Trophoblast cell (in vitro differentiated cells and primary cell): ENCODE results near the gene LKAAEAR1.

Experiments
- DNase-seq, 2 donors: peaks; one replicate each; pipeline ENCODE4 v3.0.0-alpha.2; 2016
- H2AFZ ChIP-seq: 2 replicates; pipeline ENCODE4 v1.6.1; 2013; ENCODE audit warnings: low read length, moderate library complexity, mild to moderate bottlenecking; ENCODE audit not compliant: insufficient read depth, poor library complexity
- H2AK5ac ChIP-seq: 2 replicates; pipeline ENCODE4 v1.6.1; 2013; ENCODE audit warnings: mild to moderate bottlenecking, low read length
- H2BK120ac ChIP-seq: 2 replicates; pipeline ENCODE4 v1.6.1; 2013; ENCODE audit warnings: low read length, mild to moderate bottlenecking, moderate library complexity; ENCODE audit not compliant: insufficient read depth, poor library complexity
- H2BK12ac ChIP-seq: 2 replicates; pipeline ENCODE4 v1.6.1; 2013; ENCODE audit warnings: mild to moderate bottlenecking, low read length, moderate library complexity
- H2BK5ac ChIP-seq: 2 replicates; pipeline ENCODE4 v1.6.1; 2013; ENCODE audit warnings: low read length, low read depth, moderate library complexity, mild to moderate bottlenecking; ENCODE audit not compliant: poor library complexity
- H3K14ac ChIP-seq: 2 replicates; pipeline ENCODE4 v1.6.1; 2013; ENCODE audit warnings: mild to moderate bottlenecking, low read length
- H3K18ac ChIP-seq: 2 replicates; pipeline ENCODE4 v1.6.1; 2013; ENCODE audit warnings: mild to moderate bottlenecking, low read length
- H3K23ac ChIP-seq: 2 replicates; pipeline ENCODE4 v1.6.1; 2013; ENCODE audit warnings: low read length
- H3K27ac ChIP-seq: 2 replicates; pipeline ENCODE4 v1.5.1; 2013; ENCODE audit warnings: low read depth, mild to moderate bottlenecking, inconsistent platforms, low read length, moderate library complexity
- H3K27me3 ChIP-seq: 2 replicates; pipeline ENCODE4 v1.6.1; 2013; ENCODE audit warnings: inconsistent platforms, mild to moderate bottlenecking, low read length, moderate library complexity; ENCODE audit not compliant: insufficient read depth
- H3K36me3 ChIP-seq, 2 experiments: 1 replicate in 1 of 2; 2 replicates in 1 of 2; pipeline ENCODE4 v1.6.1; 2013; ENCODE audit warnings: low read length in 2 of 2, mild to moderate bottlenecking in 2 of 2, moderate library complexity in 1 of 2; ENCODE audit not compliant: insufficient read depth in 2 of 2, control insufficient read depth in 1 of 2
- H3K4ac ChIP-seq: 2 replicates; pipeline ENCODE4 v1.6.1; 2013; ENCODE audit warnings: low read depth, mild to moderate bottlenecking, low read length, moderate library complexity
- H3K4me1 ChIP-seq, 2 experiments: 1 replicate in 1 of 2; 2 replicates in 1 of 2; pipeline ENCODE4 v1.6.1; 2013; ENCODE audit warnings: low read length in 2 of 2, mild to moderate bottlenecking in 2 of 2, moderate library complexity in 1 of 2; ENCODE audit not compliant: insufficient read depth in 2 of 2, control insufficient read depth in 1 of 2
- H3K4me2 ChIP-seq: 2 replicates; pipeline ENCODE4 v1.6.1; 2013; ENCODE audit warnings: inconsistent platforms, mild to moderate bottlenecking, low read length, moderate library complexity
- H3K4me3 ChIP-seq: 2 replicates; pipeline ENCODE4 v1.5.1; 2013; ENCODE audit warnings: mild to moderate bottlenecking, low read depth, low read length, inconsistent platforms
- H3K79me1 ChIP-seq: one replicate; pipeline ENCODE4 v1.6.1; 2013; ENCODE audit warnings: low read length
- H3K79me2 ChIP-seq: 2 replicates; pipeline ENCODE4 v1.6.1; 2013; ENCODE audit warnings: low read length, mild to moderate bottlenecking; ENCODE audit not compliant: control insufficient read depth, insufficient read depth, poor library complexity
- H3K9ac ChIP-seq: 2 replicates; pipeline ENCODE4 v1.6.1; 2013; ENCODE audit warnings: mild to moderate bottlenecking, low read length
- H3K9me3 ChIP-seq: 2 replicates; pipeline ENCODE4 v1.6.1; 2013; ENCODE audit warnings: low read depth, mild to moderate bottlenecking, control low read depth, inconsistent platforms, low read length; ENCODE audit not compliant: insufficient read depth
- H4K12ac ChIP-seq: 2 replicates; pipeline ENCODE4 v1.6.1; 2013; ENCODE audit warnings: low read depth, mild to moderate bottlenecking, low read length, moderate library complexity
- H4K8ac ChIP-seq: 2 replicates; pipeline ENCODE4 v1.6.1; 2013; ENCODE audit warnings: low read depth, mild to moderate bottlenecking, low read length, moderate library complexity
- H4K91ac ChIP-seq: one replicate; pipeline ENCODE4 v1.6.1; 2013; ENCODE audit warnings: low read depth, mild to moderate bottlenecking, low read length, moderate library complexity
- WGBS: extraction: QIAGEN DNeasy Blood & Tissue Kit; methylation state at CpG from one replicate; pipeline ENCODE4 v1.1.7; 2013; ENCODE audit warnings: missing lambda C conversion rate; ENCODE audit not compliant: insufficient read length, insufficient coverage; ENCODE audit errors: extremely low coverage; 5-methylcytosine and 5-hydroxymethylcytosine counted together

The LKAAEAR1 gene

GRCh38 chr20:64065062-64065973 is 18.9 kb downstream of the LKAAEAR1 start:
- WGBS = no CpG with 5 or more reads among the region's 27 CpGs
- Histone ChIP-seq H3K79me2 (peaks cover 12% of the 10 kb centered on the region), H2BK120ac (no peak overlapping the region)

DNA sequence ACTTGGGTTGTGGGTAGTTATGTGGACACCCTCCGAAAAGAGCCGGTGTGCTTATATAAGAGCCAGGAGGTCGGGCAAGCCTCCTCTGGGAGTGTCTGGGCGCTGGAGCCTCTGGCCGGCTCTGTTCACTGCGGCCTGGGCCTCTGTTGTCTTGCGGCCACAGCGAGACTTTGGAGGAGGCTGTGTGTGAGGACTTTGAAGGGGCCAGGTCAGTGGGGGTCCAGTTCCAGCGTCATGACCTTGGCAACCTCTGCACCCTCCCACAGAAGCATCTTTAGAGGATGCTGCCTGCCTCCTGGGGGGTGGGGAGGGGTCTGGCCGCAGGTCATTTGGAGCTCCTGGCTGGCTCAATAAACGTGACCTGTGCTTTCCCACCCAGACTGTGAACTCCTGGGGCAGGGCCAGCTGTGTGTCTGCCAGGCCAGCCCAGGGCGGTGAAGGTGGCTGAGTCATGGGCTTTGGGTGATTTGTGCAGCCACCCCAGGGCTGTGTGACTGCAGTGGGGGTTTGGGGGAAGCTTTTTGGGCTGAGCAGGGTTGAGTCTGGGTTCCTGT is 20.0 kb downstream of the LKAAEAR1 start:
- H3K4me1 ChIP-seq = peaks cover 15 to 19% of the 10 kb centered on the region in 2 experiments
- no peak overlapping the region for H2BK120ac ChIP-seq
- no peak overlapping the region for H3K14ac ChIP-seq
- no peak overlapping the region for H4K8ac ChIP-seq
- DNase-seq = no peak
- no peak overlapping the region for H3K9ac ChIP-seq
- H3K79me1 ChIP-seq = peaks cover 12% of the 10 kb centered on the region
- H3K27ac ChIP-seq = no peak overlapping the region
- no CpG with 5 or more reads among the region's 12 CpGs for WGBS
- H4K12ac ChIP-seq = peak overlapping the region; percentile 35
- no peak overlapping the region for H2AFZ ChIP-seq
- no peaks in the 10 kb centered on the region for H3K27me3 ChIP-seq
- H3K4ac ChIP-seq = no peak overlapping the region
- no peak overlapping the region for H2BK12ac ChIP-seq
- no peak overlapping the region for H3K23ac ChIP-seq
- H4K91ac ChIP-seq = no peak overlapping the region
- no peak overlapping the region for H3K18ac ChIP-seq
- peak overlapping the region; percentile 92 for H3K4me2 ChIP-seq
- H3K4me3 ChIP-seq = no peak overlapping the region
- peaks cover 12% of the 10 kb centered on the region for H3K79me2 ChIP-seq
- H3K9me3 ChIP-seq = no peaks in the 10 kb centered on the region
- no peak overlapping the region for H2BK5ac ChIP-seq
- H2AK5ac ChIP-seq = no peak overlapping the region
- no peaks in the 10 kb centered on the region for H3K36me3 ChIP-seq

More at GRCh38 chr20:64065062-64065973, 18.9 kb downstream of the LKAAEAR1 start:
- H3K27ac ChIP-seq = no peak overlapping the region
- no peak overlapping the region for H3K23ac ChIP-seq
- no peaks in the 10 kb centered on the region for H3K36me3 ChIP-seq
- no peak overlapping the region for H2BK5ac ChIP-seq
- no peak overlapping the region for H3K18ac ChIP-seq
- H3K4ac ChIP-seq = no peak overlapping the region
- H3K9ac ChIP-seq = no peak overlapping the region
- no peaks in the 10 kb centered on the region for H3K27me3 ChIP-seq
- no peak overlapping the region for H4K91ac ChIP-seq
- H2BK12ac ChIP-seq = no peak overlapping the region
- H4K8ac ChIP-seq = no peak overlapping the region
- H4K12ac ChIP-seq = no peak overlapping the region
- no peak overlapping the region for H3K14ac ChIP-seq
- H2AFZ ChIP-seq = no peak overlapping the region
- DNase-seq = no peak
- no peak overlapping the region for H2AK5ac ChIP-seq
- no peaks in the 10 kb centered on the region for H3K9me3 ChIP-seq
- H3K79me1 ChIP-seq = peaks cover 12% of the 10 kb centered on the region
- no peak overlapping the region for H3K4me3 ChIP-seq
- H3K4me2 ChIP-seq = no peak overlapping the region
- peaks cover 15 to 19% of the 10 kb centered on the region in 2 experiments for H3K4me1 ChIP-seq

DNA sequence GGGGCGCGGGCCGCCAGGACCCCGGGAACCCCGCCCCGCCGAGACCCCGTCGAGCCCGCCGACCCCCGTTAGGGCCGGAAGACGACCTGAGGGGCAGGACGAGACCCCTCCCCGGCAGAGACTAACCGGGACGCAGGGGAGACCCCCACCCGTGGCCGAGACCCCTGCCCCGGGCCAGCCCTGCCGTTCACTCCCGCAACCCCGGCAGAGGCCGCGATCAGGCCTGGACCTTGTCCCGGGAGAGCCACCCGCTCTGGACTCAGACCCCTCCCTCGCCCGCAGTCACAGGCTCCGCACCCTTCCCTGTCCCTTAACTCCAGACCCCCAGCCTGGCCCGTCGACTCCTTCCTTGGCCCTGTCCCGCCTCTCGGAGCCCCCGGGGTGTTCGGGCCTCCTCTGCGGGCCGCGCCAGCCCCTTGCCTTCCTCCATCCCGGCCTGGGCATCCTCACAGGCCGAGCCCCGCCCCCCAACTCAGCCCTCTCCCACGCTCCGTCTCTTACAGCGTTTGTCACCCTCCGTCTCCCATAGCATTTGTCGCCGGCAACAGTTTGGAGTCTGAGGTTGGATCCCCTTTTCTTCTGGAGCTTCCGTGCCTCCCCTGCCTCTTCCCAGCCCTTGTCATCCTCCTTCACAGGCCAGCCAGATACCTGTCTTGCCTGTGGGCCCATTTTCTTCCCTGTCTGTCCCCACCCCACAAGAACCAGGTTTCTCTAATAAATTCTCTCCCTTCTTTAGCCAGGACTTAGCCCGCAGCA is 20.6 kb downstream of the LKAAEAR1 start:
- Histone ChIP-seq H3K9me3 (no peaks in the 10 kb centered on the region), H3K4me1 (peaks cover 15 to 19% of the 10 kb centered on the region in 2 experiments), H3K4me2 (peak overlapping the region; percentile 92), H3K27ac (no peak overlapping the region), H2BK5ac (peak overlapping the region; percentile 59), H3K36me3 (no peaks in the 10 kb centered on the region), H3K14ac (peak overlapping the region; percentile 97), H3K79me2 (peaks cover 12% of the 10 kb centered on the region), H4K12ac (peak overlapping the region; percentile 91), H2BK12ac (peak overlapping the region; percentile 30), H3K4me3 (peak overlapping the region; percentile 88), H3K79me1 (peaks cover 12% of the 10 kb centered on the region), H2AK5ac (peak overlapping the region; percentile 92), H2AFZ (peak overlapping the region; percentile 86), H3K9ac (peak overlapping the region; percentile 75), H4K8ac (peak overlapping the region; percentile 94), H3K18ac (peak overlapping the region; percentile 98), H3K4ac (peak overlapping the region; percentile 89), H2BK120ac (peak overlapping the region; percentile 77), H3K27me3 (no peaks in the 10 kb centered on the region), H3K23ac (no peak overlapping the region), H4K91ac (peak overlapping the region; percentile 92)
- DNase-seq = no peak
- WGBS = no CpG with 5 or more reads among the region's 51 CpGs
